Limb (tissue), 2 donors: Measurements from ENCODE around the gene TRIM65.

ENCODE experiments used
- DNase-seq, 2 donors: peaks; one replicate each; pipeline ENCODE4 v3.0.0-alpha.2; 2016; ENCODE audit errors: extremely low spot score in 2 of 2

TRIM65 gene

DNA sequence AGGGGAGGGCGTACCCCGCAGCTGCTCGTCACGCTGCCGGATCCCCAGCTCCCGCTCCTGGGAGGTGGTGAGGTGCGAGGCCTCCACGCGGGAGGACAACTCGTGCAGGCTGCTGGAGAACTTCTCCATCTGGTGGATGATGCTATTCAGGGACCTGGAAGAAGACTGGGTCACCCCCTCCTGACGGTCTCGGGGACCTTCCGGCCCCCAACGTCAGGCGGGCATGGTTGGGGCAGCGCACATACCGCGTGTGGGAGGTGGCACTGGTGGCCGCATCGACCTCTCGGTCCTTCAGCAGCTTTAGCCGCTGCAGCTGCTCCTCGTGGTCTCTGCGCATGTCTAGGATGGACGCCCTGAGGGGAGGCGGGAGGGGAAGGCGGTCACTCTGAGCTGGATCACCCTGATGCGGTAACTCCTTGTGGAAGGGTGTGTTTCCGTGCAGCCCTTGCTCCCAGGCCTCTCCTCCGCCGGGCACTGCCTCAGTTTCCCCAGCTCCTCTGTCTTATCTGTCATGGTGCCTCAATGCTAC, 21.2 kb upstream of the TRIM65 start:
- DNase-seq = no peak

DNA sequence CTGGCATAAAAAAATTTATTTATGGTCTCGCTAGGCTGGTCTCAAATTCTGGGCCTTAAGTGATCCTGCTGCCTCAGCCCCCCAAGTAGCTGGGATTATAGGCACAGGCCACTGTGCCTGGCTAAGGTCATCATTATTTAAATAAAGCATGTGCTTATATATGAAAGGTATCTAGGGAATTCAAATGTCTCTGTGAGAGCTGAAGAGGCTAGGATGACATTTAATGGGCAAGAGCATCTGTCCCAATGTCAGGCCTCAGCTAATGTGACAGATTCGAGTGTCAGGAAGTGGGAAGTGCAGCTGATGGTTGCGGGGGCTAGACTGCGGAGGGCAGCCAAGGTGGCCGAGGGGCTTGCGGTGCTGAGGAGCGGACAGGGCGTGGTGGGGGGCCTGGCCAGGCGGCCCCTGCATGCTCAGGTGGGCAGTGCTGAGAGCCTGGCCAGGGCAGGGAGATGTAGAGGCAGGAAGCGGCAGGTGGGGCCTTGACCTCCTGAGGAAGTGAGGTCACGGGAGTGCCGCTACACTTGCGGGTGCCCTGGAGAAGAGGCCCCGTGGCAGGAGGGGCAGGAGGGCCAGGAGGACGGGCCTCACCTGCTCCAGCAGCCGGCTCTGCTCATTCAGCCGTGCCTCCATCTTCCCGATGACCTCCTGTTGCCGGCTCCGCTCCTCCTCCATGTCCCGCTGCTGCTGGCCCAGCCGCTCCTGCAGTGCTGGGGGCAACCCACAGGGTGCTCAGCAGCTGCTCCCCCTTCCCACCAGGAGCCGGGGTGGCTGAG, 20.6 kb upstream of the TRIM65 start:
- DNase-seq = no peak

DNA sequence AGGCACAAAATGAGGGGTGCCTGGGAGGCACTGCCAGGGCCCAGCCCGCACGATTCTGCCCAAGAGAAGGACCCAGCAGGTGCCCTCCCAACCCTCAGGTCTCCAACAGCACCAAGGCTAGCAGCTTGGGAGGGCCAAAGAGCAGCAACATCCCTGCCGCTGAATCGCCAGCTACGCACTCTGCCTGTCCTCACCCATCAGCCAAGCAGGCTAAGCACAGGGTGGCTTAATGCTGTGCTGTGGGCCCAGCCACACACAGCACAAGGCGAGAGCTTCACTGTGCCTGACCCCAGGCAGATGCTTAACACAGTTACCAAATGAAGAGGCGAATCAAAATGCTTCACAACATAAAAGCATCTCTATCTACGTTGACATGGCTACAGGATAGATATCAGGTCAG, 18.5 kb upstream of the TRIM65 start:
- DNase-seq = no peak

DNA sequence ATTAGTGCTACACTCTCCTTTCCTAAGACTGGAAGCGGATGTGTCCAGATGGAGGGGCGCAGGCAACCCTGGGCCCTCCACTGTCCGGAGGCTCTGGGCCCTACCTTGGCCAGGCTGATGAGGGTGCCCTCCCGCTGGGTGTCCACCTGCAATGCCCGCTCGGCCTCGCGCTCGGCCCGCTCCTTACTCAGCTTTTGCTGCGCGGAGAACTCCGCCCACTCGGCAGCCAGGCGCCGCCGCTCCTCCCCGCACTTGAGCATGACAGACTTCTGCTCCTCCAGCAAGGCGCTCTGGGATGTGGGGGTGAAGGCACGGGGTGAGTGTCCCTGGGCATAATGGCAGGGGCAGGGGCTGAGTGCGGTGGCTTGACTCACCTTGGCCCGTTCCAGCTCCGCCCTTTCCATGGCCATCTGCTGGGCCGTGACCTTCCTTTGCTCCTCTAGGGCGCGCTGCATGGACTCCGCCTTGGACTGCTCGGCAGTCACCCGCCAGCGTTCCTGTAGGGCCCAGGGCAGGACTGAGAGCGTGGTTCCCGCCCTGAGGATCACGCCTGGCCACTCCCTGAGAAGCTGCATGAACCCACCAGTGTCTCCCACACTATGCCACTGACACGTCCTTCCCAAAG, 18.0 kb upstream of the TRIM65 start:
- DNase-seq = no peak

DNA sequence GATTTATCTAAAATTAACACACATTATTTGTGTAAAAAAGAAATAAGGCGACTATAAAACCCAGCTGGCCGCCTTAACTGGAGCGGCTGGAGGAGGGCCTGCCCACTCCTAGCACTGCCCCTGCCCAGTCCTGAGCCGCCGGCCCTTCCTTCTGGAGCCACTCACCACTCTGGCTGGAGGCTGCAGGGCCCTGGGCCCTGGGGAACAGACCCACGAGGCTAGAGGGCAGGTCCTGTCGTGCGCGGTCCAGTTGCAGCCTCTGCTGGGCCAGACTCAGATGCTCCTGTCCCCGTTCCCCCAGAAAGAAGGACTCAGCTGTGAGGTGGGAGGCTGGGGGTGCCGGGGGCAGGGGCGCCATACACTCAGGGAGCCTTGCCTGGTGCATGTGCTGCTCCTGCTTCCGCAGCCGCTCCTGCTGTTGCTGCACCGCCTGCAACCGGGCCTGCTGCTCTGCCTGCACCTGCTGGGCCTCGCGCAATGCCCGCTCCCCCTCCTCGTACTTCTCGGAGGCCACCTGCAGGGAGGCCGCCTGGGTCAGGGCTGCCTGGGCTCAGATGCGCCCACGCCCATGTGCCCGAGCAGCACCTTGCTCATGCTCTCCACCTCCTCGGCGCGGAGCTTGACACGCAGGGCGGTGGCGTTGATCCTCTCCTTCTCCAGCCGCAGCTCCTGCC, 16.9 kb upstream of the TRIM65 start:
- DNase-seq = no peak

DNA sequence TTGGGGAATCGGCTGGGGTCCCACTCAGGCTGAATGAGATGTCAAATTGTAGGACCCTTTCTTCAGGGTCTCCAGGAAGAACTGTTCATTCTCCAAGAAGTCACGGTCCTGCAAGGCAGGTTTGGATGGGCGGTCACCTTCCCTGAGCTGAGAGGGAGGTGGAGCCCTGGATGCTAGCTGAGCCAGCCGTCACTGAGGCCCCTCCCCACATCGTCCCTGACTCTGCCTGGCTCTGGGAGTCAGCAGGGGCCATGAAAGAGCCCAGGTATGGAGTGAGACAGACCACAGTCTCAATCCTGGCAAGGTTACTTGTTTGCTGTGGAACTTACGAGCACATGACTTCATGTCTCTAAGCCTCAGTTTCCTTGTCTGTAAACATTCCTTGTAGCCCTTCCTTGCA, 13.9 kb upstream of the TRIM65 start:
- no peak for DNase-seq

DNA sequence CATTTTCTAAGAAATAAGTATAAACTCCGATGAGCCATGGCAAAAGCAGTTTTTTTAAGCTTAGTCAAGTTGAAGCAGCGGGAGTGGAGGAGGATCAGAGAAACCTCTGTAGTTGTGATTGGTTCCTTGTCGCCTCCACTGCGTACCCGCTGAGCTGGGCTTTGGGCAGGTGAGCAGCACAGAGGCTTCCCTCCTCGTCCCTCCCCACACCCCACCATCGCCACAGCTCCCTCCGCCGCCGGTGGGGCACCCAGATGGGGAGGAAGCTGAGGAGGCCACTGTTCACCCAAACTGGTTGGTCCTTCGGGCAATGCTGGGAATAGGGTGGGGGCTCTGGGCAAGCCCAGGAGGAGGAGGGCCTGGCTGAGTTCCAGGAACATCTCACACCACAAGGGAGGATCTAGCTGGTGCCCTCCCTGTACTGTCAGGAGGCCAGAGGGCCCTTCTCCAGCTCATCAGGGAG, 13.1 kb upstream of the TRIM65 start:
- no peak for DNase-seq

DNA sequence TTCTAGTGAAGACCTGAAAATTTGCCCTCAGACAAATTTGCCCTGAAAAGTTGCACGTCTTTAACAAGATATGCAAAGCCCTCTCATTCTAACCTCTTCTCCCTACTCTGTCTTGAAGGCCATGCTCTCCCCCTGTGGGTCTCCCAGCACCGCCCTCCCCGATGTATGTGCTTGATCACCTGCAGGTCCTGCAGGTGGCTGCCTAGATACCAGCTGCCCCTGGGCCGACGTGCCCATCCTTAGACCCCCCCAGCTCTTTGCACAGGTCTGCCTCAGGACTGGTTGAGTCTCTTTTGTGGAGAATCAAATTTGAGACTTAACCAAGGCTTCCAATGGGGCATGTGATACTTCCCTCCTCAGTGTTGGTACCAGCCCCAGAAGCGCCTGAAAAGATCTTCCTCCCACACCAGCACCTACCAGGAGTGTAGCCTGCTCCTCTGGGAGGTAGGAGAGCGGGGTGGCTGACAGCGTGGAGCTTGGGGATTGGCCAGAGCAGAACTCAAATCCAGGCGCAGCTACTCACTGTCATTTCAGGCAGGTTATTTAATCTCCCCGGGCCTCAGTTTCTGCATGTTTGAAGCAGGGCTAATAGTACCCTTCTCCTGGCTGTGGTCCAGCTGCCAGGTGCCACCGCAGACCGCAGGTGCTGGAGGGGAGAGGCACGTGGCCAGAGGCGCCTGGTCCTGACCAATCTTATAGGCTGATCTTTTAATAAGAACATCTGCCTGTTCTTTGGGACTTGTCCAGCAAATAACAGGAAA, 12.5 kb upstream of the TRIM65 start:
- DNase-seq = no peak

DNA sequence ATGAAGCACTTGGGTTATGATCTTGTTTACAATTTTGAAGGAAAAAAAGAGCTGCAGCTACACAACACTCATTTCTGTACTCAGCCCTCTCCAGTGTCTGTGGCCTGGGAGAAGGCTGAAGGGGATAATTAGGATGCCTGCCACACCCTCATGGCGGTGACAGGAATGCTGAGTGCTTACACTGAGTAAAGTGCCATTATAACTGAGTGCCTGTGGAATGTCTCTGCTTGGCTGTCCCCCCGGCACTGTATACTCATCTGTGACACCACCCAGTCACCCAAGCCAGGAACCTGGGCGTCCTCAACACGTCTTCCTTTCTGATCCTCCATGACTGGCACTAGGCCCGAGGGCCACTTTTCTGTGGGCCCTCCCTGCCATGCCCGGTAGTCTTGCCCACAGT, 11.4 kb upstream of the TRIM65 start:
- no peak for DNase-seq

DNA sequence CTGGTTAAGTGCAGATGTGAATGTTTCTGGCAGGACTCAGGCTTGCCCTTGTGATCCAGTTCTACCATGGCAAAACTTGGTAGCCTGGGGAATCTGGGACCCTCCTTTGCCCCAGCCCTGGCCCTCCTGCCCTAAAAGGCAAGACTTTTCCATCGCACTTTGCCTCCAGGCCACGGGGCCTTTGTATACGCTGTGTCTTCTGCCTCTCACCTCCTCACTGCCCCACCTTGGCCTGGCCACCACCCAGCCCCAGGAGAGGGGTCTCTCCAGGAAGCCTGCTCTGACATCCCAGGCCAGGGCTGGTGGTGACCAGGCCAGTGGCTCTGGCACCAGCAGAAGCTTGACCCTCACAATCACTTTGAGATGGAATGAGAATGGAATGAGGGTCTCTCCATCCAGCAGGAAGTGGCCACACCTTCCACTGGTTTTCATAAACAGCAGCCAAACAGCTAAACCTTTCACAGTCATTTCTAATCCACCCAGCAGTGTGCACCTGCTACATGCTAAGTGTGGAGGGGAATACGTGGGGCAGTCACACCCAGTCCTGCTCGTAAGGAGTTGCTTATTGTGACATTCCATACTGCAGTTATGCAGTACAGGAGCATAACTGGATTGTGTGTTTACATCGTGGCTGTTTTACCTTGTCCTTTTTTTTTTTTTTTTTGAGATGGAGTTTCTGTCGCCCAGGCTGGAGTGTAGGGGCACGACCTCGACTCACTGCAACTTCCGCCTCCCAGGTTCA, 9.6 kb upstream of the TRIM65 start:
- DNase-seq = no peak

DNA sequence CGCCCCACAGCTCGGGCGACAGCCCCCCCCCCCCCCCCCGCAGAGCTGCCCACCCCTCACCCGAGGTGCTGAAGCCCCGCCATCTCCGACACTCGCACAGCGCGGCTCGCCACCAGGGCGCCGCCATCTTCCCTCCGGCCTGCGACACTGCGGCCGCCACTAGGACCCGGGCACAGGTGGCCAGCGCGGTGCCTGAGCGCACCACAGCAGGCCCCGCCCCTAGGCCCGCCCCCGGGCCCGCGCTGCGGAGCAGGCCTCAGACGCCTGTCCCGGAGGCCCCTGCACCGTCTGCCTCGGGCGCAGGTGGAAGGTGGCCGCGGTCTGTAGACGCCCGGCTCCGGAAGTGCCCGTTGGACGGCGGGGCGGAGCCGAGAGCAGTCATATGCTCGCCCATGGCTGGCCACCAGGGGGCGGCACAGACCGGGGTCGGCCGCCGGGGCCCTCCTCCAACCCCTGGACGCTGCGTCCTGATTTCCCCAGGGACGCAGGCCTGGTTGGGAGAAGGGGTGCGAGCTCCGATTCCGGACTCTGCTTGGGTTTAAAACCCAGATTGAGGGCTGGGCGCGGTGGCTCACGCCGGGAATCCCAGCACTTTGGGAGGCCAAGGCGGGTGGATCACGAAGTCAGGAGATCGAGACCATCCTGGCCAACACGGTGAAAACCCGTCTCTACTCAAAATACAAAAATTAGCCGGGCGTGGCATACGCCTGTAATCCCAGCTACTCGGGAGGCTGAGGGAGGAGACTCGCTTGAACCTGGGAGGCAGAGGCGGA, 8.2 kb upstream of the TRIM65 start, which contains the start of gene MRPL38:
TSS of gene MRPL38 (minus strand) at position 136 of the 773 bp plus-strand sequence. CDS start at position 127, 9 bp downstream.
- peak; percentile 89 to 93 for DNase-seq

DNA sequence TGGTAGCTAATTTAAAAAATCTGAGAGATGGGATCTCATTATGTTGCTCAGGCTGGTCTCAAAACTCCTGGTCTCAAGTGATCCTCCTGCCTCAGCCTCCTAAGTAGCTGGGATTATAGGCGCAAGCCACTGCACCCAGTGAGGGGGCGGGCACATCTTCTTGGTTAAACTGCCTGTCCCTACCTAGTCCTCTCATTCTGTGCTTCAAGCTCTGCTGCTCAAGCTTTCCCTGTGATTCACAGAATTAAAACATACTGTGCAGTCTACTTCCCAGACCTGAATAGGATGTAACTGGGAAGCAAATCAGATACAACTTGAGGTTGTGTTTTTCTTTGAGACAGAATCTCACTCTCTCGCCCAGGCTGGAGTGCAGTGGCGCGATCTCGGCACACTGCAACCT, 5.7 kb upstream of the TRIM65 start:
- no peak for DNase-seq

DNA sequence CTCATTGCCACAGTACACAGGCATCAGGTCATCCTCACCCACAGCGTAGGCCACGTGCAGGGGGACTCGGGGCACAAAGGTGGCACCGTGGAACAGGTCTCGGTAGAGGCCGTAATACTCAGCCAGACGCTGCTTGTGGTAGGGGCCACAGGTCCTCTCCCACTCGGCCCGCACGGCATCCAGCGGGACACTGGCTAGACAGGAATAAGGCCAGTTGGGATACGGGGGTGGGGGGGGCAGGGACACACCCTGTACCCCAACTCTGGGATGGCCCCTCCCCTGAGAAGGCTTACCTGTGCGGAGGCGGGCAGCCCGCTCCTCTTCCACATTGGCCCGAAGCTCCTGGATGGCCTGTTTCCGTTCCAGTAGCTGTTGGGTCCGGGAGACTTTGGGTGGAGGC, 5.0 kb upstream of the TRIM65 start:
- DNase-seq = no peak

DNA sequence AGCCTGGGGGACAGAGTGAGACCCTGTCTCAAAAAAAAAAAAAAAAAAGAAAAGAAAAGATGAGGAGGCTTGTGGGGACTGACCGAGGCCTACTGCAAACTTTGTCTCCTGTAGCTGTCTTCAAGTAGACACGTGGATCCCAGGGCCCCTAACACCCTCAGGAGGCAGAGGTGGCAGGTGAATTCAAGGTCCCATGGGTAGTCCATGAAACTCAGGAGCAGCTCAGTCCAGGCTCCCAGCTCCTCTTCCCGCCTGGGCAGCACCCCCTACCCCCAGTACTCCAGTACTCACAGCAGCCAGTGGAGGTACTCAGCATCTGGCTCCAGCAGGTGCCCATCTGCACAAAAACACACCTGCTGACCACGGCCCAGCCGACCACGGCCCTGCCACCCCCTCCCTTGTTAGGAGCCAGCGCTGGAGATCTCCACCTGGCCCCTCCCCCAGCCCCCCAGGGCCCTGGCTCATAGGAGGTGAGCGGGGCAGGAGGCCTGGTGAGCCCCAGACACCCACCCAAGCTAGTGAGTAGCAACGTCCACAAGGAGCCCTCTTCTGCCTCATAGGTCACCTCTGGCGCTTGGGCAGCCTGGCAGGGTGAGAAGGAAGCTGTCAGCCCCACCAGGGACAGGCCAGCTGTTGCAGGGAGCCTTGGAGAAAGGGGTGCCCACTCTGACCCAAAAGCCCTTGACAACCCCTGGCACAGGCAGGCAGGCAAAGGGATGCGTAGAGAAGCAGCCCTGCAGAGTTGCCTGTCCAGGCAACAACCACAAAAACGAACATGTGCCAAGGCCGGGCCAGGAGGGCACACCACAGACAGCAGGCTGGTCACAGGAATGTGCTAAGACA, 4.2 kb upstream of the TRIM65 start:
- DNase-seq = peak in 1 of 2 donors; percentile 27

DNA sequence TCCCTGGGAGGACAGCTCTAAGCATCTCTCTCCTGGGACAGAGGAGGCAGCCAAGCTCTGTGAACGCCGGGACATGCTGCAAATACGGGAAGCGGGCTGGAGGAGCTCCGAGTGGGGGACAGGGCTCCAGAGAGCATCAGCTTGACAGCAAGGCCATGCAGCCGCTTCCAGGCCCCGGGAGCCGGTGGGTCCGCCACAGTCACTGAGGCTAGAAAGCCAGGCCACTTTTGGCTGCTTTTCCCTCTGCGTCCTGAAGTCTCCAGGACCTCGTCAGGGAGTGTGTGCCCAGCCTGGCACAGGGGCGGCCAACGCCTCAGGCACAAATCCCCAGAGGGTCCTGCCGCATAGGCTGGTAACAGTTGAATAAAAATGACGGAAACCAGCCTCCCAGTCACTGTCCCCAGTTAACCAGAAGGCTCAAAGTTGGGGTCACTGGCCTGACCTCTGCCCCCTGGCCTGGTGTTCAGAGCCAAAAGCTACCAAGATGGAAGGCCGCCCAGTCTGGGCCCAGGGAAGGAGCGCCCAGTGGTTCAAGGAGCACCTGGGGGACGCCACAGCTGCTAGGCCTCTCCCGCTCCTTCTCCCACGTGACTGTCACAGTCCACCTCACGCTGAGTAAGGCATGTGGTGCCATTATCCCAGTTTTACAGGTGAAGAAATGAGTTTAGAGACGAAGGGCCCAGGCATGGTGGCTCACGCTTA, 3.2 kb upstream of the TRIM65 start:
- no peak for DNase-seq

DNA sequence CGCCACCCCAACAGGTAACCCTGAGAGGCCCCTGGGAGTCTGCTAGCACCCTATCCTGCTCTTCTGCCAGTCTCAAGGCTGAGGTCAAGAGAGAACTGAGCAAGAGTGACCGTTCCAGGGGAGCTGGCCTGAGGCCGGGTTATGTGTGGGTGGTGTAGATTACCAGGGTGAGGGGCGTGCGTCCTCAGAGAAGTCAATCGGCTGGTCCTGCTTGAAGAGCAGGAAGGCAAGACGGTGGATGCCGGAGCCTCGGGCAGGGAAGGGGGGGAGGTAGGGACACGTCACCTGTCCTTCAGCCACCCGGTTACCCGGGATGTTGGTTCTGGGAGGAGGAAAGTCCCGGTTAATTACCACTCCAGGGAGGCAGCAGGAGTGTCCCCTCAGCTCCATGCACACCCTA, 2.6 kb upstream of the TRIM65 start:
- peak in 1 of 2 donors; percentile 27 for DNase-seq

DNA sequence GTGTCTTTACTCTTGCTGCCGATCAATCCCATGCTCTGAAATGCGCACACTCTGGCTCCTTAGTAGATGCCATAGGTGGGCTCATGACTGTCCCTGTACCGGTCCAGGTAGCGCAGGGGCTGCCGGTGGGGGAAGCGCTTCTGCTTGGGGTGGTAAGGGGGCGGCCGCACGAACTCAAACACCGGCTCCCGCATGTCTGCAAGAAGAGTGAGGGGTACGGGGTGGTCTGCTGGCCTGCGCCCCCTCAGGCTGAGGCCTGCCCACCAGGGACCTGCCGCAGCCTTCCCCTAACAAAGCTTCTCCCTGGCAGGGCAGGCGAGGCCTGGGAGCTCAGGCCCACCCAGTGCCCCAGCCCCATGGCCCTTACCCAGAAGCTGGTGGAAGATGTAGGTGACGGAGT, 2.0 kb upstream of the TRIM65 start:
- no peak for DNase-seq

DNA sequence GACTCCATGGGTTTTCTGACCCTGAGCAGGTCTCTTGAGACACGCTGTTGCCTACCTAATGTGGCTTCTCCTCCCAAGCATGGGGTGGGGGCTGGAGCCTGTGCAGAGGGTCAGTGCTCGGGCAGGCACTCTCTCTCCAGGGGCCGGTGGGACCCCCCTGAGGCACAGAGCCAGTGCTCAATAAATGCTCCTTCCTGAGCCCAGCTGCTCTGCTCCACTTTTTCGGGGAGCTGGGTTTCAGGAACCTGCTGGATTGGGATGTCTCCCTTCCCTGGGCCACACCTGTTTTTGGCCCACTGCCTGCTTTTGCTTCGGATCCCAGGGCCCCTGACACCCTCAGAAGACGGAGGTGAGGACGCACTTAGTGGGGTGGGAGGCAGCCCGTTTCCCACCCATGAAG, 1.3 kb upstream of the TRIM65 start:
- DNase-seq = peak in 1 of 2 donors; percentile 29
